Measurements from ENCODE around the gene MIER1.

GRCh38 chr1:66929999-66930822 is 5.4 kb downstream of the MIER1 start:
- TF ChIP-seq STAT5B (CRISPR knock-in tag; IDR thresholded peaks at IDR 0.05) (no peak), BRCA1 (IDR thresholded peaks at IDR 0.05) (no peak), BRCA1 (CRISPR knock-in tag; IDR thresholded peaks at IDR 0.05) (no peak), HCFC1 (IDR thresholded peaks at IDR 0.05; ENCODE audit: low read depth, low read length) (peak; percentile 62)
- TF ChIP-seq, protein P1, sequence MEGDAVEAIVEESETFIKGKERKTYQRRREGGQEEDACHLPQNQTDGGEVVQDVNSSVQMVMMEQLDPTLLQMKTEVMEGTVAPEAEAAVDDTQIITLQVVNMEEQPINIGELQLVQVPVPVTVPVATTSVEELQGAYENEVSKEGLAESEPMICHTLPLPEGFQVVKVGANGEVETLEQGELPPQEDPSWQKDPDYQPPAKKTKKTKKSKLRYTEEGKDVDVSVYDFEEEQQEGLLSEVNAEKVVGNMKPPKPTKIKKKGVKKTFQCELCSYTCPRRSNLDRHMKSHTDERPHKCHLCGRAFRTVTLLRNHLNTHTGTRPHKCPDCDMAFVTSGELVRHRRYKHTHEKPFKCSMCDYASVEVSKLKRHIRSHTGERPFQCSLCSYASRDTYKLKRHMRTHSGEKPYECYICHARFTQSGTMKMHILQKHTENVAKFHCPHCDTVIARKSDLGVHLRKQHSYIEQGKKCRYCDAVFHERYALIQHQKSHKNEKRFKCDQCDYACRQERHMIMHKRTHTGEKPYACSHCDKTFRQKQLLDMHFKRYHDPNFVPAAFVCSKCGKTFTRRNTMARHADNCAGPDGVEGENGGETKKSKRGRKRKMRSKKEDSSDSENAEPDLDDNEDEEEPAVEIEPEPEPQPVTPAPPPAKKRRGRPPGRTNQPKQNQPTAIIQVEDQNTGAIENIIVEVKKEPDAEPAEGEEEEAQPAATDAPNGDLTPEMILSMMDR (IDR thresholded peaks at IDR 0.05 in 2 of 3, conservative IDR thresholded peaks at IDR 0.05 in 1 of 3; ENCODE audit: insufficient read depth in 2 of 3, low read depth in 1 of 3, low read length in 3 of 3), result peak in 2 of 3 experiments; percentile 13 to 35; a peak in 3 of 6 replicates

All from K562 (cell line).